GM19238 (cell line): ENCODE measurements around the gene TTLL12.
"Not testable (repeated sequence)": the region's sequence is repeated elsewhere in the genome, so short reads cannot be mapped to it uniquely, and the experiment has no call there.

Source experiments
- DNase-seq: peaks from one replicate; pipeline ENCODE4 v3.0.0; 2011; ENCODE audit warnings: low spot score; ENCODE audit not compliant: insufficient read length

TTLL12 gene

GRCh38 chr22:43154887-43155536 lies 31.9 kb downstream of the TTLL12 start:
- DNase-seq = no peak

DNA sequence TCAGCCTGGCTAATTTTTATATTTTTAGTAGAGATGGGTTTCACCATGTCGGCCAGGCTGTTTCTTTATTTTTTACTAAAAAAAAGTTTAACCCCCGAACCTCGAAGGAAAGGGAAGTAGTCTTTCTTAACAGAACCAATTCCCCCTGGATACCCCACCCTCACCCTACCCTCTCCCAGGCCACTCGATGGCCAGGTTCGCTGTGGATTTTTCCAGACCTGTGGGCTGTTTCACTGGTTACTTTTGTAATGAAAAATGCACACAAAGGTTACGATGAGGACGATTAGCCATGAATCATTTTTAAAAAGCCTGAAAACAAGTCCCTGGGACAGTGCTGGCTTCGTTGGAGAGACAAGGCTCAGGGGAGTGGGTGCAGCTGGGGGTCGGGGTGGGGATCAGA lies 33.0 kb downstream of the TTLL12 start:
- DNase-seq = no peak

- no peak for DNase-seq
Observed at GRCh38 chr22:43152357-43153071, 34.4 kb downstream of the TTLL12 start.

DNA sequence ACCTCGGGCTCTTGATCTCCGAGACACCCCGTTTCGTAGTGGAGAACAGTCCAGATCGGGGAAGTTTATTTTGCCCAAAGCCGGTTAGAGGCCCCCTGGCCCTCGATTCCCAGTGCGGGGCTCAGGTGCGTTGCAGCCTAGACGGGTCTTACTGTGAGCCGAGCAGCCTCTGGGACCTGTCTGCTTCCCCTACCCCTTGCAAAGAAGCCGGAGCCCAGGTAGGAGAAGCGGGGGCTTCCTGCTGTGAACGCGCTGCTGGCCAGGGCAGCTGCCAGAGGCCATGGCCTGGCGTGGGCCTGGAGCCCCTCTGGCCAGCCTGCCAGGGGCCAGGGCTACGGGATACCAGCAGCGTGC lies 35.0 kb downstream of the TTLL12 start:
- no peak for DNase-seq

DNA sequence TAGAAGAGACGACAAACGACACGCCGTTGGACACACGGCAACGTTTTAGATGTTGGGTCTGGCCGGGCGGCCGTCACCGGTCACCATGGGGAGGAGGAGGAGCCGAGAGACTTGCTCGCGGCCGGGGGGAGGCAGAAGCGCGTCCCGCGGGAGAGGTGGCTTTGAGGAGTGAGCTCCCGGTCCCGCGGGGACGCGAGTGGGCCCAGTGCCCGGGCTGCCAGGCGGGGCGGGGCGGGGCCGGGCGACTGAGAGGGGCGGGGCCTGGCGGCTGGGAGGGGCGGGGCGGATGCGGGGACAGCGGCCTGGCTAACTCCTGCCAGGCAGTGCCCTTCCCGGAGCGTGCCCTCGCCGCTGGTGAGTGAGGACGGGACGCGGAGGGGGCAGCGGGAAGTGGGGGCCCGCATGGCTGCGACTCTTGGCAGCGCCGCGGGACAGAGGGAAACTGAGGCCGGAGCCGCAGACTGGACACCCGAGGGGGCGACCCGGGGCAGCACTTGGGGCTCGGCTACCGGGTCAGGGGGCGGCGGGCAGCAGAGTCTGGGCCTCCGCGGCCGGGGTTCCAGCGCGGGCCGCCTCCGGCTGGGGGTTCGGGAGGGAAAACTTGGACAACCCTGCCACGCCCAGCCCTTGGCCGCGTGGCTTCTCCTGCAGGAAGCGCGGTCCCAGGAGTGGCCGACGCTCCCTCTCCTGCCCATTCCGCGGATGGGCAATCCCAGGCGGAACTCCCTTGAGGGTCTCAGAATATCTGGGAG lies 35.5 kb downstream of the TTLL12 start, which contains the start of gene TSPO:
Gene TSPO, plus strand, starts transcription at position 309 of the 752 bp plus-strand sequence. CDS start 7,680 bp downstream, outside the sequence.
- DNase-seq = peak; percentile 60

DNA sequence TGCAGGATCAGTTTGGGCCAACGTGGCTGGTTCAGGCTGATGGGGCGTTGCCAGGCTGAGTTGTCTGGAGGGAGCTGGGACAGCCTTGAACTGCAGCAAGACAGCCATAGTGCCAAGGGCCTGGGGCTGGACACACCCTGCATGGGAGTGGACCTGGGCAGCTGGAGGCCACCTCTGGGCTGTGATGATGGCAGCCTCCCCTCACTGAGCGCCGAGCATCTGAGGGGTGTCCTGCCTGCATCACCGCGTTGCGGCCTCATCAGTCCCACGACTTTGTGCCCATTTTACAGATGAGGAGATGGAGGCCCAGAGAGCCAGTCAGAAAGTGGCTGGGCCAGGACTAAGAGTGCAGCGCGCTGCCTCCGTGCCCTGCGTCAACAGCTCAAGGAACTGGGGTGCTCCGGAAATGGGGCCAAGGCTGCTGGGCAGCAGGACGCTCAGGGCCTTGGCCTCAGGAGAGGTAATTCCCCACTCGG lies 36.2 kb downstream of the TTLL12 start:
- no peak for DNase-seq

DNA sequence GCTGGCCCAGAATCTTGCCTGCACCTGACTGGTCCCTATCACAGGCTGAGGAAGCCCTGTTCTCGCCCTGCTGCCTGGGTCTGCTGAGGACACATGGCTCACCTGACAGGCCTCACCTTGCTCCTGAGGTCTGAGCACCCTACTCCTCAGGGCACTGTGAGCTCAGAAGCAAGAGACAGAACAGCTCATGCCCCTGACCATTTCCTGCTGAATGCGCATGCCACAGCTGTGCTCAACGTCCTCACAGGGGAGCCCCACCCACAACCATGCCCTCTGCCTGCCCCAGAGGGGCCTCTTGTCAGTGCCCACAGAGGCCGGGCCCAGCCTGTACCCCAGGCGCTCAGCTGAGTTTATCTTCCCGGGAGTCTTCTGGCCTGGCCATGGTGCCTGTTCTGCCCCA lies 38.4 kb downstream of the TTLL12 start:
- no peak for DNase-seq

DNA sequence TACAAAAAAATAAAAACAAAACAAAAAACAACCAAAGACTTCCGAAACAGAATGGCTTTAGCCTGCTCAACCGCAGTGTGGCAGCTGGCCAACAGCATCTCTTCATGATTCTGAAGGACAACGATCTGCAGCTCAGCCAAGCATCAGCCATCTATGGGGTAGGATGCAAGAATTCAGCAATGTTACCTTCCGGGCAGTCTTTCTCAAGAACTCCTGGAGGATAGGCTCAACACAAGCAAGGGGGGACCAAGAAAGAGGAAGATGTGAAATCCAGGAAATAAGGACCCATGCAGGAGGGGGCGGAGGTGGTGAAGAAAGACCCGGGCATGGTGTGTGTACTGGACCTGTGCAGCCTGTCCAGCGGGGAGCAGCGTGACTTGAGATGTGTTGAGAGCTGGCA lies 39.1 kb downstream of the TTLL12 start:
- no peak for DNase-seq

DNA sequence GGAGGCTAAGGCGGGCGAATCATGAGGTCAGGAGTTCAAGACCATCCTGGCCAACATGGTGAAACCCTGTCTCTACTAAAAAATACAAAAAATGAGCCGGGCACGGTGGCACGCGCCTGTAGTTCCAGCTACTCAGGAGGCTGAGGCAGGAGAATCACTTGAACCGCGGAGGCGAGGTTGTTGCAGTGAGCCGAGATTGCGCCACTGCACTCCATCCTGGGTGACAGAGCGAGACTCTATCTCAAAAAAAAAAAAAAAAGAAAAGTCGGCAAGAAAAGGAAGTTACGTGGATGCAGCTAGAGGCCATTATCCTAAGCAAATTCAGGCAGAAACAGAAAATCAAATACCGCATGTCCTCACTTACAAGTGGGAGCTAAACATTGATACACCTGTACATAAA lies 40.6 kb downstream of the TTLL12 start:
- not testable (repeated sequence) for DNase-seq

DNA sequence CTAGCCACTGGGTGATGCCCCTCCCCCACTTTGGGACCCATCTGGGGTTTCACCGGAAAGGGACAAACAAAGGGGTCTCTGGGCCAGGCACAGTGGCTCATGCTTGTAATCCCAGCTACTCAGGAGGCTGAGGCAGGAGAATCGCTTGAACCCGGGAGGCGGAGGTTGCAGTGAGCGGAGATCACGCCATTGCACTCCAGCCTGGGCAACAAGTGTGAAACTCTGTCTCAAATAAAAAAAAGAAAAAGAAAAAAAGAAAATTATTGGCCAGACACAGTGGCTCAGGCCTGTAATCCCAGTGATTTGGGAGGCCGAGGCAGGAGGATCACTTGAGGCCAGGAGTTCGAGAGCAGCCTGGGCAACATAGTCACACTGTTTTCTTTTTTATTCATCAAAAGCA lies 41.6 kb downstream of the TTLL12 start:
- not testable (repeated sequence) for DNase-seq

DNA sequence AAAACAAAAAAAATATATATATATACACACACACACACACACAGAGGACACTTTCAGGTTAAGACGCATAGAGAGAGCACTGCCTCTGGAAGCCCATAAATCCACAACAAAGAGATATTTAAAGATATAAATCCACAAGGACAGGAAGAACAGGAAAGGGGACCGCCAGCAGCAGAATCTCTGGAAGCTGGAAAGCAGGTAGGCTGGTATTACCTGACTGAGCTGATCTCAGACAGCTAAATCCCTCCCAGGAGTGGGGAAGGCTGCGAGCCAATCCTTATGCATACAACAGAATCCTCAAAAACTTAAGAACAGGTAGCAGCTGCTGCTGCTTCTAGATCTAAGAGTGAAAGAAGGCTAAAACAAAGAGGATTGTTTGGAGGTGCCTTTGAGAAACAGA lies 42.0 kb downstream of the TTLL12 start:
- no peak for DNase-seq

DNA sequence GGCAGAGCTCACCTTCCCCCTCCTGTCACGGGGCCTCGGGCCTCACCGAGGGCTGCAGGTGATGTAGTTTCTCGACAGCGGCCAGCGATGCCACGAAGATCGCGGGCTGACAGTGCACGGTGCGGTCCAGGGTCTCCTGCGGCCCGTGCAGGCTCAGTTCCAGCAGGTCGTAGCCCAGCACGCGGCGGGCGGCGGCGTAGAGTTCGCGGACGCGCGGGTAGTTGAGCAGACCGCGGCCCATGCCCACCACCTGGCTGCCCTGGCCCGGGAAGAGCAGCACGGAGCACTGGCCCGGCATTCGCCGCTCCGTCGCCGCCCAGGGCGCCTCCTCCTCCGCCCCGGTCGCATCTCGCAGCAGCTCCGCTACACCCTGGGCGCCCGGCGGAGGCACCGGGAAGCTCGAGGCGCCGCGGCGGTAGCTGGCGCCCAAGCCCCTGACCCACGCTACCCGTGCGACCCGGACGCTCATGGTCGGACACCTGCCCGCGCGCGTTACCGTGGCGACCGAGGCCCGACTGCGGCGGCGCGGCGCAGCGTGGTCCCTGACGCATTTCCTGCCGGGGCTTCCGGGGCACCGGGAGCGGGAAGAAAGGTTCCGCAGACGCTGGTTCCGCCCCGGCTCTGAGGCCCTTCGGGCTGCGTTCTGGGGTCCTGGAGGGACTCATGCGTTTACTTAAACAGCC lies 43.9 kb downstream of the TTLL12 start, which contains the start of gene MCAT:
Gene MCAT, minus strand, starts transcription at position 519 of the 683 bp plus-strand sequence. Its CDS starts 50 bp downstream, at position 469.
- DNase-seq = peak; percentile 93

DNA sequence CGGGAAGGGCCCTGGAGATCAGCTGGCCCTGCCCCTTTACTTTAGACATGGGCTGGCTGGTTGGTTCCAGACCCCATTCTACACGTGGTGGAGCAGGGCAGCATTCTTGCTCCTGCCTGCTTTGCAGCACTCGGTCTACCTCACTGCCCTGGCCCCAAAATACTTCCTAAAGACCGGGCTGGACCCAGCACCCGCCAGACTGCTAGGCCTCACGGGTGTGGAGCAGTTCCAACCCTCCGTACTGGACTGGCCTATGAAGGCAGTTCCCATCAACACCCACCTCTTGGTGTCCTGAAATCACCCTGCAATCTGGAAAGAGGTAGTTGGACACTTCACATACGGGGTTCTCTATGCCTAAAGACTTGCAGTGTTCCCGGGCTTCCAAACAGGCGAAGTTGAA lies 50.1 kb downstream of the TTLL12 start:
- no peak for DNase-seq

DNA sequence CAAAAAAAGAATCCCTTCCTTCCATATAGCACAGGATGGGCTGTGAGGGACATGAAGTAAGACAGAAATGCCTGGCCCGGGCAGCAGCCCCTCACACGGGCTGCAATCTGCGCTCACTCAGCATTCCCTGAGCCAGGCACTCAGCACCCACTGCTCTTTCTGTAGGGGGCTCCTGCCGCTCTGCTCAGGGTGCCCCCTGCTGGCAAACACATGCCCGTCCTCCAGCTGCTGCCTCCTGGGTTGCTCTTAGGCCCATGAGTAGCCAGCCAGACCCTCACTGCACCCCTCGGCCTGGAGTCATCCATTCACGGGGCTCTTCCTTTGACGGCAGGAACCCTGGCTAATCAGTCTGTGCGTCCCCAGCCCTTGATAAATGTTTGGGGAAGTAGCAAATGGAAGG lies 50.7 kb downstream of the TTLL12 start:
- DNase-seq = peak; percentile 78

- no peak for DNase-seq
Observed at GRCh38 chr22:43135565-43135964, 51.4 kb downstream of the TTLL12 start.

GRCh38 chr22:43134553-43134952 lies 52.4 kb downstream of the TTLL12 start:
- DNase-seq = no peak

- no peak for DNase-seq
Observed at GRCh38 chr22:43133401-43133800, 53.5 kb downstream of the TTLL12 start.

- no peak for DNase-seq
Observed at GRCh38 chr22:43131773-43132501, 55.0 kb downstream of the TTLL12 start.

GRCh38 chr22:43129426-43130425 lies 57.2 kb downstream of the TTLL12 start:
- DNase-seq = no peak
